GM12878 (cell line): ENCODE results near the gene HS6ST3. TPM values are rescaled to one million over a fixed set of nuclear protein-coding genes. Genes with fewer than 3 reads are reported as not detected.

Experiments
- ATAC-seq: fragments of 200-7000 bp; cut with Tn5 transposase; 3 replicates; pipeline ENCODE4 v1.9.1; 2020; ENCODE audit warnings: mild to moderate bottlenecking, moderate library complexity
- Bru-seq: library from RNA; stranded (reverse); fragments of 400-500 nt; gene quantifications from one replicate; lab custom pipeline; 2021; lab: Mats Ljungman, UMichigan
- BruChase-seq, 2 experiments: library from RNA; stranded (reverse); fragments of 400-500 nt; gene quantifications; one replicate each; lab custom pipeline; 2021; lab: Mats Ljungman, UMichigan
- BruUV-seq: library from RNA; stranded (reverse); fragments of 400-500 nt; replicated peaks from 2 replicates; lab custom pipeline; 2021; lab: Mats Ljungman, UMichigan
- CTCF ChIA-PET: fragments of 300-600 bp; sonication (Branson Sonifier 250); formaldehyde crosslinking; extraction: SDS; loops from one replicate; lab custom pipeline; 2021; ENCODE audit warnings: inconsistent platforms; lab: Yijun Ruan, JAX
- POLR2A ChIA-PET: fragments of 350-600 bp; formaldehyde crosslinking; extraction: SDS; loops from one replicate; lab custom pipeline; 2021; ENCODE audit warnings: inconsistent platforms; lab: Charles Lee
- RAD21 ChIA-PET: fragments of 300-600 bp; sonication (Branson Sonifier 250); formaldehyde crosslinking; loops from one replicate; lab custom pipeline; 2023; ENCODE audit warnings: antibody characterized with exemption; ENCODE audit not compliant: unreplicated experiment; lab: Charles Lee
- SMC1A ChIA-PET: fragments of 300-600 bp; sonication (Branson Sonifier 250); formaldehyde crosslinking; loops from one replicate; lab custom pipeline; 2023; ENCODE audit not compliant: unreplicated experiment, uncharacterized antibody; lab: Charles Lee
- DNase-seq: peaks from one replicate; pipeline ENCODE4 v3.0.0-alpha.2; 2011; ENCODE audit warnings: low read depth, low spot score
- FAIRE-seq: peaks from 3 replicates; lab custom pipeline; 2011; peaks lifted over from hg19 to GRCh38; lab: Jason Lieb, UNC
- H2AFZ ChIP-seq: 2 replicates; pipeline ENCODE4 v1.6.0; 2011; ENCODE audit warnings: low read depth, low read length, control low read depth; ENCODE audit not compliant: control insufficient read depth
- H3K27ac ChIP-seq: 2 replicates; pipeline ENCODE4 v1.5.1; 2011; ENCODE audit warnings: control low read depth; ENCODE audit not compliant: control insufficient read depth, insufficient read depth
- H3K27me3 ChIP-seq, 2 experiments: replicated peaks in 1 of 2; 2 replicates each; pipeline versions ENCODE4 v1.6.0 to v1.6.1; 2011; ENCODE audit warnings: low read length in 1 of 2; ENCODE audit not compliant: control insufficient read depth in 2 of 2, insufficient read depth in 2 of 2
- H3K36me3 ChIP-seq, 2 experiments: 2 replicates each; pipeline ENCODE4 v1.5.1; 2011; ENCODE audit warnings: low read length in 1 of 2; ENCODE audit not compliant: control insufficient read depth in 2 of 2, insufficient read depth in 2 of 2
- H3K4me1 ChIP-seq: 2 replicates; pipeline ENCODE4 v1.6.1; 2011; ENCODE audit warnings: mild to moderate bottlenecking, low read length, moderate library complexity, mixed read lengths; ENCODE audit not compliant: control insufficient read depth, insufficient read depth
- H3K4me2 ChIP-seq: 2 replicates; pipeline ENCODE4 v1.6.0; 2011; ENCODE audit warnings: control low read depth; ENCODE audit not compliant: control insufficient read depth, insufficient read depth
- H3K4me3 ChIP-seq: fragments of 200-600 bp; sonication (generic); 2 replicates; pipeline ENCODE4 v1.5.1; 2016
- H3K79me2 ChIP-seq: 2 replicates; pipeline ENCODE4 v1.6.0; 2011; ENCODE audit warnings: low read length; ENCODE audit not compliant: control insufficient read depth, insufficient read depth
- H3K9ac ChIP-seq: 2 replicates; pipeline ENCODE4 v1.8.0; 2011; ENCODE audit warnings: low read length, control low read depth, mixed read lengths; ENCODE audit not compliant: control insufficient read depth, insufficient read depth
- H3K9me3 ChIP-seq: replicated peaks from 3 replicates; pipeline ENCODE4 v1.5.1; 2011; ENCODE audit warnings: mild to moderate bottlenecking, low read length; ENCODE audit not compliant: control insufficient read depth, insufficient read depth
- H4K20me1 ChIP-seq: 2 replicates; pipeline ENCODE4 v1.6.0; 2011; ENCODE audit not compliant: control insufficient read depth, insufficient read depth
- CBX3 ChIP-seq: fragments of 200-600 bp; sonication (generic); IDR thresholded peaks from 2 replicates; pipeline ENCODE4 v1.6.1; 2016; ENCODE audit warnings: low read depth, borderline replicate concordance
- EZH2 ChIP-seq: IDR thresholded peaks from 2 replicates; pipeline ENCODE4 v1.6.1; 2012; ENCODE audit warnings: low read depth, mild to moderate bottlenecking, control low read depth, inconsistent platforms, low read length, borderline replicate concordance; ENCODE audit not compliant: control insufficient read depth
- RUNX3 ChIP-seq: IDR thresholded peaks from 2 replicates; pipeline ENCODE4 v1.6.1; 2012; ENCODE audit warnings: low read length, inconsistent platforms
- TCF7 ChIP-seq: IDR thresholded peaks from 2 replicates; pipeline ENCODE4 v1.6.1; 2014; ENCODE audit warnings: antibody characterized with exemption, borderline replicate concordance
- WGBS: methylation state at CpG from one replicate; pipeline ENCODE4 v1.1.6; 2016; ENCODE audit warnings: low lambda C conversion rate; ENCODE audit not compliant: insufficient replicate concordance, insufficient coverage; ENCODE audit errors: missing lambda C conversion rate; 5-methylcytosine and 5-hydroxymethylcytosine counted together
- in situ Hi-C: fragments of 300-500 bp; cut with MboI; formaldehyde crosslinking; loops from 9 replicates; pipeline ENCODE4 v1.14.3; 2018; ENCODE audit warnings: mixed read lengths
- intact Hi-C: fragments of 100-400 bp; cut with micrococcal nuclease; formaldehyde crosslinking; loops from one replicate; pipeline ENCODE4 v1.14.2; 2022; ENCODE audit not compliant: unreplicated experiment
- long read RNA-seq, 2 experiments: library from polyadenylated mRNA; unstranded; transcript quantifications; one replicate each; pipeline ENCODE4 v2.0.0, GENCODE V29; 2019 to 2020
- polyA minus RNA-seq, 3 experiments: library from RNA; depleted of rRNA, polyadenylated mRNA; stranded (reverse); fragments of >200 nt; gene quantifications; 2 replicates each; pipeline ENCODE4 v1.2.3, GENCODE V29; 2011
- polyA plus RNA-seq, 11 experiments: library from polyadenylated mRNA; depleted of rRNA in 4 of 11; unstranded in 6 of 11; stranded (reverse) in 5 of 11; fragments of >200 nt; fragmentation: Nextera tagmentation in 4 of 11; fragmentation: Illumina TruSeq in 1 of 11; extraction: Ambion mirVana in 4 of 11; extraction: Trizol in 1 of 11; gene quantifications; 1 replicate in 1 of 11; 2 replicates in 10 of 11; pipeline versions ENCODE4 v1.2.1 to v1.2.3, GENCODE V29; 2011 to 2016; ENCODE audit warnings: inconsistent platforms in 2 of 11, missing spikeins in 2 of 11, low read depth in 1 of 11
- total RNA-seq, 4 experiments: library from RNA; depleted of rRNA in 3 of 4; stranded (reverse); fragments of >200 nt in 3 of 4; fragmentation: Illumina TruSeq in 1 of 4; extraction: Trizol in 1 of 4; gene quantifications; 2 replicates each; pipeline versions ENCODE4 v1.2.1 to v1.2.3, GENCODE V29; 2013 to 2021

The HS6ST3 gene
- not detected in 2 replicates for total RNA-seq (2013; cell fraction: nucleolus; rRNA removed)
- total RNA-seq (2014; rRNA removed) (not detected in 2 replicates), total RNA-seq (2014; rRNA removed; fragmentation: Illumina TruSeq; extraction: Trizol) (not detected in 2 replicates), total RNA-seq (2021) (not detected in 2 replicates), polyA plus RNA-seq (2011; rRNA removed) (2.9 and 3.9 TPM in 2 replicates), polyA plus RNA-seq (2014; fragmentation: Illumina TruSeq; extraction: Trizol) (under 0.01 TPM in 1 of 2 replicates, not detected in the other), polyA plus RNA-seq (2014; fragmentation: Nextera tagmentation; extraction: Ambion mirVana) (not detected), polyA plus RNA-seq (2014; rRNA removed) (not detected in 2 replicates), polyA plus RNA-seq (2016; fragmentation: Nextera tagmentation; extraction: Ambion mirVana) (not detected), polyA minus RNA-seq (2011; rRNA and poly(A)+ RNA removed) (3.2 and 3.6 TPM in 2 replicates), Bru-seq, nascent RNA (percentile 4 among the genes with signal in this experiment), BruChase-seq, experiment 1, labeled RNA remaining after a 6-hour chase (percentile 3 among the genes with signal in this experiment), BruChase-seq, experiment 2, labeled RNA remaining after a 2-hour chase (percentile 6 among the genes with signal in this experiment)
- polyA plus RNA-seq (2011; ENCODE audit: low read depth), result not detected
- polyA plus RNA-seq (2011; cell fraction: cytosol; rRNA removed), result 1.5 and 1.9 TPM in 2 replicates
- polyA plus RNA-seq (2011; cell fraction: nucleus; rRNA removed), result 3.5 and 6.4 TPM in 2 replicates
- polyA plus RNA-seq (2012), result not detected in 2 replicates
- 1.2 and 1.3 TPM in 2 replicates for polyA minus RNA-seq (2011; cell fraction: cytosol; rRNA and poly(A)+ RNA removed)
- polyA minus RNA-seq (2011; cell fraction: nucleus; rRNA and poly(A)+ RNA removed), result 2.3 and 2.7 TPM in 2 replicates
- long read RNA-seq, experiment 1, partial matches to known transcripts, result 0 of 1 reads
- long read RNA-seq, experiment 1, other reads (novel, unspliced or antisense), result 1 of 1 reads
- long read RNA-seq, experiment 2, partial matches to known transcripts, result 0 of 7 reads
- long read RNA-seq, experiment 2, other reads (novel, unspliced or antisense), result 7 of 7 reads

DNA sequence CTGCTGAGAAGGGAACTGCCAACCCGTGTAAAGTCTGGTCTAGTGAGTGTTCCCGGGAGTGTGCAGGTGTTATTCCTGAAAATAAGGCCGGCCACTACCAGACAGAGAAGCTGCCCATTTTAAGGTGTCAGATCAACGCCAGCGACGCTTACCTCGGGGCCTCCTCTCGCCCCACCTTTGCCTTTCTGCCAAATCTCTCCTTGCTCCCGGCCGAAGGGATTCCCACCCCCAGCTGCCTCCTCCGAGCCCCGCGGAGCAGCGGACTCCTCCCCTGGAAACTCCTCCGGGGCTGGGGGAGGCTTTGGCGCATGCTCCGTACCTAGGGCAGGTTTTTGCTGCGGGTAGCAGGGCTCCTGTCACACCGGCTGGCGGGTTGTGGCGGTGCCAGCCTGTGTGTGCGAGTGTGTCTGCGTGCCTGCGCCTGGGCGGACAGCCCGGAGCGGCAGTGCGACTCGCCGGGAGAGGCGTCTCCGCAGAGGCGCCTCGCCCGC, at the start of gene HS6ST3:
Gene HS6ST3 (plus strand): TSS at position 359 of the 491 bp plus-strand sequence.
- intact Hi-C loops (no loop called here), in situ Hi-C loops (no loop called here)
- ChIA-PET POLR2A (no interaction called here), RAD21 (no interaction called here), SMC1A (no interaction called here), CTCF (no interaction called here)
- 1% methylated on average over 35 of the region's 35 CpGs for WGBS
- no peaks in the 10 kb centered on the region for H4K20me1 ChIP-seq
- H3K9me3 ChIP-seq, result no peaks in the 10 kb centered on the region
- H3K27me3 ChIP-seq, result peaks cover 13 to 30% of the 10 kb centered on the region in 2 experiments
- no peak within 1 kb of the TSS for H2AFZ ChIP-seq
- no peaks in the 10 kb centered on the region for H3K79me2 ChIP-seq
- no peak for DNase-seq
- no peak within 1 kb of the TSS for H3K27ac ChIP-seq
- TF ChIP-seq TCF7 (no peak), RUNX3 (no peak), CBX3 (no peak), EZH2 (0 out of 2 replicates have a peak, but pooled peaks have one; percentile 14)
- ATAC-seq, result peak; percentile 36
- H3K4me2 ChIP-seq, result peak within 1 kb of the TSS; percentile 79
- H3K9ac ChIP-seq, result no peak within 1 kb of the TSS
- no TSS peak for BruUV-seq
- FAIRE-seq, result no peak
- no peaks in the 10 kb centered on the region for H3K36me3 ChIP-seq
- peak within 1 kb of the TSS; percentile 45; the same call in 1 of the 2 replicates for H3K4me3 ChIP-seq
- no peaks in the 10 kb centered on the region for H3K4me1 ChIP-seq
